Stimulated activated CD8-positive, alpha-beta memory T cell treated with anti-CD3 and anti-CD28 coated beads, Interleukin-4, amount 100 ng/mL, for 48 hours (primary cell): ENCODE data around the gene CYP2A13.
"Not testable (repeated sequence)": the region's sequence is repeated elsewhere in the genome, so short reads cannot be mapped to it uniquely, and the experiment has no call there.

ENCODE experiments used
- DNase-seq: peaks from one replicate; pipeline ENCODE4 v3.0.0-alpha.2; 2020

CYP2A13 gene

DNA sequence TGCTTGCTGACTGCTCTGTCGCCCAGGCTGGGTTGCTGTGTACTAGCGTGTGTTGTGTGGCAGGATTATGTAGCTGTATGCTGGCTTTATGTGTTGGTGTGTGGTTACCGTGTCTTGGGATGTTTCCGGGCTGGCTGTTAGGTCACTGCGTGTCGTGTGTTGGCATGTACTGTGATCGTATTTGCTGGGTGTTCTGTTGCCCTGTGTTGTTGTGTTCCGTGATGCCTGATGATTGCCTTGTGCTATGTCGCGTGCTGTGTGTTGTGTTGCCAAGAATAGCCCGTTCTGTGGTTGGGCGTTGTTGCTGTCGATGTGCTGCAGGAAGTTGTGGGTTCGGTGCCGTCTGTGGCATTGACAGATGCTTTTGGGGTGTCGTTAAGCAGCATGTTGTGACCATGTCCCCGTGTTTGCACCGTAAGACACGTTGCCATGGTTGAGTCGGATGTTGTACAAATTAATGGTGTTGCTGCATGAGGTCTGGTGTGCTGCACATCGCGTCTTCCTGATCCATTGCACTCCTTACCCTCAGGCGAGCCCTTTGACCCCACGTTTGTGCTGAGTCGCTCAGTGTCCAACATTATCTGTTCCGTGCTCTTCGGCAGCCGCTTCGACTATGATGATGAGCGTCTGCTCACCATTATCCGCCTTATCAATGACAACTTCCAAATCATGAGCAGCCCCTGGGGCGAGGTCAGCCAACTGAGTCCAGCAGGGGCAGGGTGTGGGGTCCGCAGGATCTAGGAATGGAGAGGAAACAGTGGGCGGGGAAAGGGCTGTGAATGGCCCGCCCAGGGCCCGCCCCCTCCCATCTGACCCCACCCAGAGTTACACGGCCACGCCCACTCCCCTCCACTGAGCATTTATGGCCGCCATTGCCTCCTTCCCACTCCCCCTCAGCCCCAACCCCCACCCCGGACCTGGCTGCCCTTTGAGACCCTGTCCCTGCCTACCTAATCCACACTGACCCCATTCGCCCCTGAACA, 33.0 kb downstream of the CYP2A13 start:
- DNase-seq: peak; percentile 60

GRCh38 chr19:41122846-41123245, 34.6 kb downstream of the CYP2A13 start:
- DNase-seq: not testable (repeated sequence)

- DNase-seq: no peak
Observed at GRCh38 chr19:41123716-41124294, 35.6 kb downstream of the CYP2A13 start.

DNA sequence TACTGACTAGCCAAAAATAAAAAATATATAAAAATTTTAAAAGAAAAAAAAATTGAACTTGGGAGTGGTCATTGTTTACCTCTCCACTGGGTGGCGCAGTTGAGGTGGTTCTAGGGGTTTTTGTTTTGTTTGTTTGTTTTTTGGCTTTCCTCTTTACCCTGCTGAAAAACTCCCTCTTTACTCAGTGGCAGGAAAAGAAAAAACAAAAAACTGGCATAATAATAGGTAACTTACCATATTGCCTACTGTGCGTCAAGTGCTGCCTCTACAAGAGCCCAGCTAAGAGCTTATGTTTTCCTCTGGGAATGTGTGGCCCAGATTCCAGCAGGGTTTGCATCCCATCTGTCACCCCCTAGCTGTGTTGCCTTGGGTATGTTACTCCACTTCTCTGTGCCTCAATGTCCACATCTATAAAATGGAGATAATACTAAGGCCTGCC, 38.5 kb downstream of the CYP2A13 start:
- DNase-seq: peak; percentile 64

- DNase-seq: not testable (repeated sequence)
Observed at GRCh38 chr19:41127362-41127761, 39.1 kb downstream of the CYP2A13 start.

- peak; percentile 85 for DNase-seq
Observed at GRCh38 chr19:41127801-41128300, 39.6 kb downstream of the CYP2A13 start.

- no peak for DNase-seq
Observed at GRCh38 chr19:41128692-41129091, 40.4 kb downstream of the CYP2A13 start.

GRCh38 chr19:41131186-41131585, 42.9 kb downstream of the CYP2A13 start:
- no peak for DNase-seq

GRCh38 chr19:41133260-41133659, 45.0 kb downstream of the CYP2A13 start:
- DNase-seq: no peak

- DNase-seq: no peak
Observed at GRCh38 chr19:41134616-41135015, 46.4 kb downstream of the CYP2A13 start.

DNA sequence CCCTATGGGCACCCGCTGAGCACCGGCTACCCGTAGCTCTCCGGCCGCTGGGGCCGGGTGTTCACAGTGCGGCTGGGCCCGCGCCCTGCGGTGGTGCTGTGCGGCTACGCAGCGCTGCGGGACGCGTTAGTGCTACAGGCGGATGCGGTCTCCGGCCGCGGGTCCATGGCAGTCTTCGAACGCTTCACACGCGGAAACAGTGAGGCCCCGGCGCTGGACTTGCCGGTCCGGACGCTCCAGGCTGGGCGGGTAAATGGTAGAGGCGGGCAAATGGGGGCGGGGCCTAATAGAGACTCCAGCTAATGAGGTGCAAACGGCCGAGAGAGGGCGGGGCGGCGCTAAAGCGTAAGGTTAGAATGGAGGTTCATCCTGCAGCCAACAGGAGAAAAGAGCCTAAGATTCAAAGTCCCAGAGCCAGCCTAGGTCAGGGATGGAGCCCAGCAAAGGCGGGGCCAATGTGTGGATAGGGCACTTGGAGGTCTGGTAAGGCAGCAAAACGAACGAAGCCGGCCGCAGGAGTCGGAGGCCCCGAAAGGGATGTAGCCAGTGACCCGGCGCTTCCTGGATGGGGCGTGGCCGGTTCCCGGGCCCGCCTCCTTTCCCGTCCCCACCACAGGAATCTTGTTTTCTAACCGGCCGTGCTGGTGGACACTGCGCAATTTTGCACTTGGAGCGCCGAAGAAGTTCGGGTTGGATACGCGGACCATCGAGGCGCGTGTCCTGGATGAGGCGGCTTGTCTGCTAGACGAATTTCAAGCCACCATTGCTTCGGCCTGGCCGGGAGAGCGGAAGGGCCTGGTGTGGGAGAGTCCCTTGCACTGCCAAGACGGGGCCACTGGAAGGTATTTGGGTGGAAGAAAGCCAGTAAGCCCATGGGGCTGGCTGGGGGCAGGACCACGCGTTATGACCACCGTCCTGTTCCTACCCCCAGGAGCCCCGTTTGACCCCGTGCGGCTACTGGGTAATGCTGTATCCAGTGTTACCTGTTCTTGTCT, 47.4 kb downstream of the CYP2A13 start:
- DNase-seq: peak; percentile 67

GRCh38 chr19:41136636-41137455, 48.6 kb downstream of the CYP2A13 start:
- no peak for DNase-seq

GRCh38 chr19:41144403-41144802, 56.2 kb downstream of the CYP2A13 start:
- peak; percentile 94 for DNase-seq
